ENCODE data around the gene TEKT3. TPM values are rescaled to one million over a fixed set of nuclear protein-coding genes. Genes with fewer than 3 reads are reported as not detected.

The TEKT3 gene
- total and polyA plus RNA-seq, 9 of the 15 experiments (the other 6 are each of a cell fraction or from before 2014, with no cell fraction given): not detected

DNA sequence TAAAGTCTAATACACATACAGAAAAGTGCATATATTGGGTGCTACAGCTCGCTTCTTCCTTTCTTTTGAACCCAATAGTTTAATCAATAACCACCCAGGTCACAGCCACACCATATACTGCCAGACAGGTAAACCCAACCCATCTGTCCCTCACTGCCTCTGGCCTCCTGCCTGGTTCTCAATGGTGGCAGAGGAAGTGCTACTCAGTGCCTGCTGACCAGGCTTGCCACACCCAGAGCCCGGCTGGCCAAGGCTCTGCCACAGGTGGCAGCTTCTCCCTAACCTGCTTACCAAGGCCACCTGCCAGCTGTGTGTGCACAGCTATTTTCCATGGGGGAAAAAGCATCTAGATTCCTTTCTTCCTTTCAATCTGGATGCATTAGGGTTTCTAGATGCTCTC is 76.9 kb downstream of the TEKT3 start:
- H3K9ac ChIP-seq (ENCODE audit: insufficient read depth in 1 of 2, low read depth in 2 of 2, low read length in 2 of 2): no peak overlapping the region
- no peaks in the 10 kb centered on the region for H3K9me1 ChIP-seq (ENCODE audit: control insufficient read depth, insufficient read depth, low read length)
- POLR2A ChIA-PET: no interaction called here
- DNase-seq (ENCODE audit: extremely low read depth in 1 of 4, low spot score in 3 of 4) (no peak), FAIRE-seq (no peak), ATAC-seq (no peak)
- H3K9me3 ChIP-seq (replicated peaks; ENCODE audit: control insufficient read depth, insufficient read depth, low read depth, low read length): no peaks in the 10 kb centered on the region
- no peak overlapping the region for H3K4me3 ChIP-seq
- H3K4me1 ChIP-seq (replicated peaks in 1 of 2; ENCODE audit: control insufficient read depth in 2 of 2, insufficient read depth in 2 of 2, low read length in 2 of 2): peaks cover 14 to 29% of the 10 kb centered on the region in 2 experiments
- H3K4me2 ChIP-seq (ENCODE audit: insufficient read depth, low read length): no peak overlapping the region
- H4K20me1 ChIP-seq (replicated peaks; ENCODE audit: control insufficient read depth, insufficient read depth, low read length): no peaks in the 10 kb centered on the region
- in situ Hi-C loops (cut with MboI): loop anchor here (25.0 kb wide), 1 partner anchor 698 kb away; no protein-coding TSS in a partner anchor
- no peaks in the 10 kb centered on the region for H3K36me3 ChIP-seq (ENCODE audit: control insufficient read depth, insufficient read depth, low read length)
- no peak overlapping the region for H3K27ac ChIP-seq (ENCODE audit: extremely low read depth, low read depth, low read length)
- no peak overlapping the region for H2AFZ ChIP-seq (ENCODE audit: low read depth, low read length)
- TF ChIP-seq POLR2G (IDR thresholded peaks at IDR 0.05; ENCODE audit: low read depth, low read length) (no peak), CCAR2 (IDR thresholded peaks at IDR 0.05; ENCODE audit: low read depth, low read length) (no peak)
- TF ChIP-seq, protein P1, sequence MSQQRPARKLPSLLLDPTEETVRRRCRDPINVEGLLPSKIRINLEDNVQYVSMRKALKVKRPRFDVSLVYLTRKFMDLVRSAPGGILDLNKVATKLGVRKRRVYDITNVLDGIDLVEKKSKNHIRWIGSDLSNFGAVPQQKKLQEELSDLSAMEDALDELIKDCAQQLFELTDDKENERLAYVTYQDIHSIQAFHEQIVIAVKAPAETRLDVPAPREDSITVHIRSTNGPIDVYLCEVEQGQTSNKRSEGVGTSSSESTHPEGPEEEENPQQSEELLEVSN (IDR thresholded peaks at IDR 0.05; ENCODE audit: borderline replicate concordance in 1 of 2, extremely low read depth in 1 of 2, insufficient read depth in 1 of 2, insufficient read length in 1 of 2, low read depth in 1 of 2, low read length in 1 of 2, poor library complexity in 1 of 2, severe bottlenecking in 1 of 2): no peak
- WGBS (ENCODE audit: insufficient coverage, low coverage, missing lambda C conversion rate): 40% methylated on average over 1 of the region's 2 CpGs
- CTCF ChIA-PET (ENCODE audit: low intra/inter-chr PET ratio): no interaction called here
- H3K27me3 ChIP-seq (ENCODE audit: control insufficient read depth in 2 of 2, insufficient read depth in 2 of 2, low read length in 2 of 2): peaks cover 0 to 29% of the 10 kb centered on the region in 2 experiments; a peak in 2 of 5 replicates
- intact Hi-C loops (cut with micrococcal nuclease): no loop called here
- H3K79me2 ChIP-seq (ENCODE audit: control insufficient read depth, insufficient read depth, low read length): peaks cover 4% of the 10 kb centered on the region; the same call in 2 of the 3 replicates
- BruUV-seq (replicated peaks): no TSS peak

DNA sequence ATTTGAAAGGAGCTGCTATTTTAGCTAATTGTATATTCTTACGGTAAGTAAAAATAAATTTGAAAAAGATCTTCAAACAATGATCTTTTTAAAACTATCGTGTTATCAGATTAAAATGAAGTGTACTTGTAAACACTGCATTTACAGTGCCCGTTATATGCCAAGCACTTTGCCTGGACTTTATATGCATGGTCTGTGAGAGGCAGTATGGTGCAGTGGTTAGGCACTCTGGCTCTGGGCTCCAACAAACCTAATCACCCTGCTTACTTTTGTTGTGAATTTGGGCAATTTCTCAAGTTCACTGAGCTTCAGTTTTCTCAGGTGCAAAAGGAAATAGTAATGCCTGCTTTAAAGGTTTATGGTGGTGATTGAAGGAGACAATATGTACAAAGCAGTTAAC is 77.7 kb downstream of the TEKT3 start:
- FAIRE-seq: no peak
- Histone ChIP-seq H3K36me3 (ENCODE audit: control insufficient read depth, insufficient read depth, low read length) (peaks cover 3% of the 10 kb centered on the region; the same call in 2 of the 3 replicates), H3K9me1 (ENCODE audit: control insufficient read depth, insufficient read depth, low read length) (no peaks in the 10 kb centered on the region), H3K4me2 (ENCODE audit: insufficient read depth, low read length) (no peak overlapping the region), H2AFZ (ENCODE audit: low read depth, low read length) (no peak overlapping the region), H3K9ac (ENCODE audit: insufficient read depth in 1 of 2, low read depth in 2 of 2, low read length in 2 of 2) (no peak overlapping the region), H3K9me3 (replicated peaks; ENCODE audit: control insufficient read depth, insufficient read depth, low read depth, low read length) (no peaks in the 10 kb centered on the region), H3K4me1 (replicated peaks in 1 of 2; ENCODE audit: control insufficient read depth in 2 of 2, insufficient read depth in 2 of 2, low read length in 2 of 2) (peaks cover 18 to 34% of the 10 kb centered on the region in 2 experiments), H4K20me1 (replicated peaks; ENCODE audit: control insufficient read depth, insufficient read depth, low read length) (no peaks in the 10 kb centered on the region), H3K27me3 (ENCODE audit: control insufficient read depth in 2 of 2, insufficient read depth in 2 of 2, low read length in 2 of 2) (peaks cover 0 to 29% of the 10 kb centered on the region in 2 experiments; a peak in 2 of 5 replicates), H3K79me2 (ENCODE audit: control insufficient read depth, insufficient read depth, low read length) (peaks cover 4% of the 10 kb centered on the region; the same call in 2 of the 3 replicates), H3K27ac (ENCODE audit: extremely low read depth, low read depth, low read length) (no peak overlapping the region), H3K4me3 (no peak overlapping the region)
- no peak for DNase-seq (ENCODE audit: extremely low read depth in 1 of 4, low spot score in 3 of 4)
- POLR2A ChIA-PET: interaction anchor here (0.6 to 1.1 kb wide), 3 partner anchors 147 to 259 kb away, joined by 3 read pairs; no protein-coding TSS in a partner anchor
- 45% methylated on average over 3 of the region's 3 CpGs for WGBS (ENCODE audit: insufficient coverage, low coverage, missing lambda C conversion rate)
- in situ Hi-C loops (cut with MboI) (loop anchor here (25.0 kb wide), 1 partner anchor 699 kb away; no protein-coding TSS in a partner anchor), intact Hi-C loops (cut with micrococcal nuclease) (no loop called here)
- CTCF ChIA-PET (ENCODE audit: low intra/inter-chr PET ratio): no interaction called here
- ATAC-seq: no peak
- no TSS peak for BruUV-seq (replicated peaks)
- no peak for TF ChIP-seq ZNF124 (CRISPR knock-in tag; IDR thresholded peaks at IDR 0.05)
- TF ChIP-seq ZNF41 (CRISPR knock-in tag; conservative IDR thresholded peaks at IDR 0.05): no peak
- no peak for TF ChIP-seq SP2 (IDR thresholded peaks at IDR 0.05; ENCODE audit: extremely low read depth, low read depth, low read length, poor library complexity, severe bottlenecking)
- TF ChIP-seq ILK (tag; IDR thresholded peaks at IDR 0.05; ENCODE audit: borderline replicate concordance, low read depth): no peak
- no peak for TF ChIP-seq U2AF1 (optimal IDR thresholded peaks at IDR 0.05; ENCODE audit: low read depth, low read length)
- TF ChIP-seq ZNF583 (CRISPR knock-in tag; IDR thresholded peaks at IDR 0.05): no peak
- no peak for TF ChIP-seq RAD21 (CRISPR knock-in tag; conservative IDR thresholded peaks at IDR 0.05 in 1 of 2, IDR thresholded peaks at IDR 0.05 in 1 of 2)
- TF ChIP-seq NR2C1 (IDR thresholded peaks at IDR 0.05): no peak
- TF ChIP-seq NR2C1 (tag; IDR thresholded peaks at IDR 0.05): no peak
- TF ChIP-seq ZNF444 (CRISPR knock-in tag; IDR thresholded peaks at IDR 0.05): no peak
- TF ChIP-seq CHCHD3 (CRISPR knock-in tag; IDR thresholded peaks at IDR 0.05): no peak
- TF ChIP-seq CEBPG (CRISPR knock-in tag; IDR thresholded peaks at IDR 0.05): no peak
- TF ChIP-seq CEBPG (tag; conservative IDR thresholded peaks at IDR 0.05 in 1 of 2, IDR thresholded peaks at IDR 0.05 in 1 of 2): no peak

Data from K562 (cell line).